HepG2 (cell line): ENCODE results near the gene STRN3. TPM values are rescaled to one million over a fixed set of nuclear protein-coding genes. Genes with fewer than 3 reads are reported as not detected.

Experiments used
- ATAC-seq: fragments of 200-7000 bp; cut with Tn5 transposase; 3 replicates; pipeline ENCODE4 v1.9.1; 2020; ENCODE audit warnings: mild to moderate bottlenecking, moderate library complexity
- BruUV-seq: library from RNA; stranded (reverse); fragments of 400-500 nt; replicated peaks from 2 replicates; lab custom pipeline; 2021; lab: Mats Ljungman, UMichigan
- CTCF ChIA-PET: fragments of 300-600 bp; formaldehyde crosslinking; extraction: SDS; loops from one replicate; lab custom pipeline; 2021; ENCODE audit warnings: low total read pairs, inconsistent platforms, low intra/inter-chr PET ratio; lab: Yijun Ruan, JAX
- POLR2A ChIA-PET: fragments of 350-600 bp; sonication (Branson Sonifier 250); formaldehyde crosslinking; loops from one replicate; lab custom pipeline; 2020; ENCODE audit warnings: antibody characterized with exemption, inconsistent platforms; lab: Yijun Ruan, JAX
- DNase-seq: peaks from one replicate; pipeline ENCODE4 v3.0.0-alpha.2; 2015; ENCODE audit warnings: low spot score
- FAIRE-seq: peaks from 3 replicates; lab custom pipeline; 2011; peaks lifted over from hg19 to GRCh38; lab: Jason Lieb, UNC
- H2AFZ ChIP-seq: one replicate; pipeline ENCODE4 v1.6.1; 2011; ENCODE audit warnings: low read length, inconsistent platforms
- H3K27ac ChIP-seq: fragments of 300-600 bp; 3 replicates; pipeline ENCODE4 v1.8.0; 2011; ENCODE audit warnings: mixed run types, mild to moderate bottlenecking, mixed read lengths, low read length, inconsistent platforms; ENCODE audit not compliant: insufficient read depth; ENCODE audit errors: extremely low read length
- H3K27me3 ChIP-seq, 2 experiments: fragments of 200-600 bp in 1 of 2; 2 replicates in 1 of 2; 3 replicates in 1 of 2; pipeline versions ENCODE4 v1.6.0 to v1.8.0; 2011; ENCODE audit warnings: low read length in 2 of 2, mild to moderate bottlenecking in 2 of 2, moderate library complexity in 2 of 2, inconsistent platforms in 1 of 2; ENCODE audit not compliant: insufficient read depth in 2 of 2, control insufficient read depth in 1 of 2
- H3K36me3 ChIP-seq, 2 experiments: fragments of 200-600 bp in 1 of 2; replicated peaks in 1 of 2; 2 replicates in 1 of 2; 3 replicates in 1 of 2; pipeline versions ENCODE4 v1.5.1 to v1.8.0; 2011; ENCODE audit warnings: low read length in 2 of 2, inconsistent platforms in 1 of 2; ENCODE audit not compliant: insufficient read depth in 2 of 2, control insufficient read depth in 1 of 2
- H3K4me1 ChIP-seq: 2 replicates; pipeline ENCODE4 v1.5.1; 2012; ENCODE audit warnings: low read length, inconsistent platforms; ENCODE audit not compliant: insufficient read depth
- H3K4me2 ChIP-seq: 2 replicates; pipeline ENCODE4 v1.6.0; 2011; ENCODE audit warnings: low read depth, low read length, inconsistent platforms
- H3K4me3 ChIP-seq, 3 experiments: fragments of 200-600 bp in 1 of 3; sonication (generic), shearing (Covaris generic) in 1 of 3; replicated peaks in 1 of 3; 2 replicates each; pipeline ENCODE4 v1.5.1; 2011 to 2016; ENCODE audit warnings: low read length in 3 of 3, inconsistent platforms in 2 of 3, low read depth in 2 of 3, mild to moderate bottlenecking in 2 of 3, control low read depth in 1 of 3, mixed read lengths in 1 of 3; ENCODE audit not compliant: insufficient read depth in 1 of 3
- H3K79me2 ChIP-seq: one replicate; pipeline ENCODE4 v1.6.1; 2011; ENCODE audit warnings: low read length, inconsistent platforms; ENCODE audit not compliant: insufficient read depth
- H3K9ac ChIP-seq: 2 replicates; pipeline ENCODE4 v1.6.0; 2011; ENCODE audit warnings: mild to moderate bottlenecking, low read depth, low read length, inconsistent platforms; ENCODE audit not compliant: insufficient read depth
- H3K9me3 ChIP-seq: 2 replicates; pipeline ENCODE4 v1.5.1; 2012; ENCODE audit warnings: mild to moderate bottlenecking, low read length
- H4K20me1 ChIP-seq: 2 replicates; pipeline ENCODE4 v1.6.0; 2011; ENCODE audit warnings: inconsistent platforms, mild to moderate bottlenecking, low read length, moderate library complexity; ENCODE audit not compliant: insufficient read depth
- CREM ChIP-seq, 2 experiments: sonication (generic) in 1 of 2; formaldehyde crosslinking in 1 of 2; IDR thresholded peaks; 2 replicates each; pipeline versions ENCODE4 v1.4.0 to v1.6.1; 2016 to 2020; ENCODE audit warnings: antibody characterized with exemption in 1 of 2, mild to moderate bottlenecking in 1 of 2, missing genetic modification reagents in 1 of 2
- HIVEP1 ChIP-seq: sonication (generic); formaldehyde crosslinking; IDR thresholded peaks from 2 replicates; pipeline ENCODE4 v1.4.0; 2020; ENCODE audit warnings: mild to moderate bottlenecking, missing genetic modification reagents
- IRF2 ChIP-seq: IDR thresholded peaks from 2 replicates; pipeline ENCODE4 v1.6.1; 2018; ENCODE audit warnings: missing genetic modification reagents, missing compliant biosample characterization
- MXD3 ChIP-seq: IDR thresholded peaks from 2 replicates; pipeline ENCODE4 v1.6.1; 2016; ENCODE audit warnings: mild to moderate bottlenecking, missing biosample characterization, missing genetic modification reagents
- NAIF1 ChIP-seq: sonication (generic); formaldehyde crosslinking; IDR thresholded peaks from 2 replicates; pipeline ENCODE4 v1.5.0; 2020; ENCODE audit warnings: mild to moderate bottlenecking, missing genetic modification reagents, borderline replicate concordance
- NR2F6 ChIP-seq, 2 experiments: IDR thresholded peaks; 2 replicates each; pipeline ENCODE4 v1.6.1; 2016; ENCODE audit warnings: antibody characterized with exemption in 1 of 2, mild to moderate bottlenecking in 1 of 2
- NRL ChIP-seq: sonication (generic); formaldehyde crosslinking; IDR thresholded peaks from 2 replicates; pipeline ENCODE4 v1.5.0; 2020; ENCODE audit warnings: missing genetic modification reagents, mild to moderate bottlenecking, moderate library complexity, borderline replicate concordance
- RELA ChIP-seq: sonication (generic); formaldehyde crosslinking; IDR thresholded peaks from 2 replicates; pipeline ENCODE4 v1.4.0; 2020; ENCODE audit warnings: missing genetic modification reagents
- ZNF121 ChIP-seq: sonication (generic); formaldehyde crosslinking; IDR thresholded peaks from 2 replicates; pipeline ENCODE4 v1.5.0; 2020; ENCODE audit warnings: mild to moderate bottlenecking, missing genetic modification reagents
- ZNF556 ChIP-seq: sonication (generic); formaldehyde crosslinking; IDR thresholded peaks from 2 replicates; pipeline ENCODE4 v1.4.0; 2020; ENCODE audit warnings: mild to moderate bottlenecking, missing genetic modification reagents, borderline replicate concordance
- ZNF557 ChIP-seq: sonication (generic); formaldehyde crosslinking; IDR thresholded peaks from 2 replicates; pipeline ENCODE4 v1.4.0; 2020; ENCODE audit warnings: missing genetic modification reagents
- WGBS: methylation state at CpG from one replicate; pipeline ENCODE4 v1.1.6; 2017; ENCODE audit warnings: low lambda C conversion rate; 5-methylcytosine and 5-hydroxymethylcytosine counted together
- in situ Hi-C: cut with HindIII; loops from 2 replicates; pipeline ENCODE4 v1.10.0; 2017; ENCODE audit warnings: low pct_unique_long_range_greater_than_20kb; ENCODE audit not compliant: extremely low pct_ligation_motif_present
- intact Hi-C: fragments of 100-400 bp; cut with micrococcal nuclease; formaldehyde crosslinking; loops from one replicate; pipeline ENCODE4 v1.10.0; 2022; ENCODE audit not compliant: unreplicated experiment
- polyA plus RNA-seq, 8 experiments: library from polyadenylated mRNA; depleted of rRNA in 3 of 8; stranded (reverse) in 7 of 8; unstranded in 1 of 8; fragments of >200 nt; fragmentation: Illumina TruSeq in 4 of 8; extraction: Trizol in 4 of 8; gene quantifications; 2 replicates each; pipeline versions ENCODE4 v1.2.1 to v1.2.3, GENCODE V29; 2011 to 2016; ENCODE audit warnings: low read depth in 4 of 8, missing spikeins in 1 of 8, mixed read lengths in 1 of 8; ENCODE audit not compliant: insufficient read depth in 1 of 8
- total RNA-seq, 5 experiments: library from RNA; depleted of rRNA; stranded (reverse); fragments of >200 nt; fragmentation: Illumina TruSeq; extraction: Trizol; gene quantifications; 2 replicates each; pipeline ENCODE4 v1.2.3, GENCODE V29; 2016; ENCODE audit warnings: low read depth in 1 of 5

The STRN3 gene
- total and polyA plus RNA-seq, 2 of the 13 experiments (the other 11 are each of a cell fraction or from before 2014, with no cell fraction given): 49.4 to 123 TPM

GRCh38 chr14:31070431-31070830 lies 44.3 kb upstream of the STRN3 start:
- in situ Hi-C loops: no loop called here
- no peak overlapping the region for H3K4me3 ChIP-seq
- no peaks in the 10 kb centered on the region for H3K4me1 ChIP-seq
- no peaks in the 10 kb centered on the region for H3K27me3 ChIP-seq
- no TSS peak for BruUV-seq
- intact Hi-C loops: no loop called here
- H3K36me3 ChIP-seq: peaks cover 1 to 6% of the 10 kb centered on the region in 2 experiments; a peak in 1 of 5 replicates
- CTCF ChIA-PET: no interaction called here
- TF ChIP-seq NRL (CRISPR knock-in tag) (no peak), ZNF121 (CRISPR knock-in tag) (peak; percentile 33; the same call in 1 of the 2 replicates), IRF2 (CRISPR knock-in tag) (no peak), ZNF557 (CRISPR knock-in tag) (no peak), ZNF556 (CRISPR knock-in tag) (no peak), NR2F6 (IDR thresholded peaks at IDR 0.05) (no peak), NR2F6 (CRISPR knock-in tag; IDR thresholded peaks at IDR 0.05) (no peak), NAIF1 (CRISPR knock-in tag) (no peak), MXD3 (CRISPR knock-in tag) (0 out of 2 replicates have a peak, but pooled peaks have one; percentile 8), CREM (IDR thresholded peaks at IDR 0.05) (no peak), CREM (CRISPR knock-in tag; IDR thresholded peaks at IDR 0.05) (no peak), HIVEP1 (CRISPR knock-in tag) (no peak), RELA (CRISPR knock-in tag) (no peak)
- no peaks in the 10 kb centered on the region for H4K20me1 ChIP-seq
- H3K27ac ChIP-seq: no peak overlapping the region
- no peaks in the 10 kb centered on the region for H3K9me3 ChIP-seq
- no peak overlapping the region for H3K9ac ChIP-seq
- POLR2A ChIA-PET: interaction anchor here (0.9 kb wide), 1 partner anchor 44 kb away, joined by 3 read pairs; the partner anchor contains the start of gene STRN3
- WGBS: 90% methylated on average over 5 of the region's 5 CpGs
- no peak for FAIRE-seq
- no peak overlapping the region for H3K4me2 ChIP-seq
- no peak; the same call in 2 of the 3 replicates for ATAC-seq
- no peak for DNase-seq
- no peaks in the 10 kb centered on the region for H3K79me2 ChIP-seq
- H2AFZ ChIP-seq: no peak overlapping the region
